AG09319 (cell line): ENCODE measurements around the gene TEX2.
"Not testable (repeated sequence)": the region's sequence is repeated elsewhere in the genome, so short reads cannot be mapped to it uniquely, and the experiment has no call there.

ENCODE experiments used
- DNase-seq: peaks from one replicate; pipeline ENCODE4 v3.0.0-alpha.2; 2010; ENCODE audit warnings: low read depth; ENCODE audit errors: extremely low read depth
- CTCF ChIP-seq: IDR thresholded peaks from 2 replicates; pipeline ENCODE4 v1.5.1; 2011; ENCODE audit warnings: low read depth, mild to moderate bottlenecking, inconsistent platforms, low read length, moderate library complexity

Gene TEX2

GRCh38 chr17:64185101-64185500 lies 78.0 kb downstream of the TEX2 start:
- DNase-seq, result no peak
- TF ChIP-seq CTCF, result no peak

GRCh38 chr17:64183815-64184214 lies 79.2 kb downstream of the TEX2 start:
- DNase-seq, result no peak
- TF ChIP-seq CTCF, result no peak

DNA sequence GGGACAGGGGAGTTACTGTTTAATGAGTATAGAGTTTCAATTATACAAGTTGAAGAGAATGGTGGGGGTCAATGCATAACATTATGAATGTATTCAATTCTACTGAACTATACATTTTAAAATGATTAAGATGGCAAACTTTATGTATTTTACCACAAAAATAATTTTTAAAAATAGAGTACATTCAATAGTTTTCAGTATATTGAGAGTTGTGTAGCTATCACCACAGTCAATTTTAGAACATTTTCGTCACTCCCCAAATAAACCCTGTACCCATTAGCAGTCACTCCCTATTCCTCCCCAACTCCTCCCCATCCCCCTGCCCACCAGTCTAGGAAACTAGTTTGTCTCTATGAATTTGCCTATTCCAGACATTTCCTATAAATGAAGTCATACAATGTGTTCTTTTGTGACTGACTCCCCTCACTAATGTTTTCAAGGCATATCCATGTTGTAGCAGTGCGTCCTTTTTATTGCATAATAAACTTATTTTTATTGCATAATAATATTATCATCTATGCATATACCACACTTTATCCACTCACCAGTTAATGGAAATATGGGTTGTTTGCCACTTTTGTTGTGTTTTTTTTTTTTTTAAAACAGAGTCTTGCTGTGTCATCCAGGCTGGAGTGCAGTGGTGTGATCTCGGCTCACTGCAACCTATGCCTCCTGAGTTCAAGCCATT lies 80.6 kb downstream of the TEX2 start:
- no peak for TF ChIP-seq CTCF

GRCh38 chr17:64180089-64181073 lies 82.7 kb downstream of the TEX2 start:
- DNase-seq, result no peak
- no peak for TF ChIP-seq CTCF

More for the DNA sequence above, 80.6 kb downstream of the TEX2 start:
- DNase-seq, result no peak

DNA sequence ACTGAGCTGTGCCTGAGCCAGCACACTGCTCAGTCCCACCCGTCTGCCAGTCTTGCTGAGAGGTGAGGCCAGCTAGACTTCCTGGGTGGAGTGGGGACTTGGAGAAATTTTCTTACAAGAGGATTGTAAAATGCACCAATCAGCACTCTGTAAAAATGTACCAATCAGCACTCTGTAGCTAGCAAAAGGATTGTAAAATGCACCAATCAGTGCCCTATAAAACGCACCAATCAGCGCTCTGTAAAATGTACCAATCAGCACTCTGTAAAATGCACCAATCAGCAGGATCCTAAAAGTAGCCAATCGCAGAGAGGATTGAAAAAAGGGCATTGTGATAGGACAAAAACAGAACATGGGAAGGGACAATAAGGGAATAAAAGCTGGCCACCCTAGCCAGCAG lies 84.0 kb downstream of the TEX2 start:
- not testable (repeated sequence) for DNase-seq

GRCh38 chr17:64178011-64178825 lies 84.8 kb downstream of the TEX2 start:
- no peak for TF ChIP-seq CTCF
- no peak for DNase-seq

- DNase-seq, result no peak
- no peak for TF ChIP-seq CTCF
Observed at GRCh38 chr17:64177311-64178010, 85.6 kb downstream of the TEX2 start.
